ENCODE results near the gene SPDYE6.

SPDYE6 gene

DNA sequence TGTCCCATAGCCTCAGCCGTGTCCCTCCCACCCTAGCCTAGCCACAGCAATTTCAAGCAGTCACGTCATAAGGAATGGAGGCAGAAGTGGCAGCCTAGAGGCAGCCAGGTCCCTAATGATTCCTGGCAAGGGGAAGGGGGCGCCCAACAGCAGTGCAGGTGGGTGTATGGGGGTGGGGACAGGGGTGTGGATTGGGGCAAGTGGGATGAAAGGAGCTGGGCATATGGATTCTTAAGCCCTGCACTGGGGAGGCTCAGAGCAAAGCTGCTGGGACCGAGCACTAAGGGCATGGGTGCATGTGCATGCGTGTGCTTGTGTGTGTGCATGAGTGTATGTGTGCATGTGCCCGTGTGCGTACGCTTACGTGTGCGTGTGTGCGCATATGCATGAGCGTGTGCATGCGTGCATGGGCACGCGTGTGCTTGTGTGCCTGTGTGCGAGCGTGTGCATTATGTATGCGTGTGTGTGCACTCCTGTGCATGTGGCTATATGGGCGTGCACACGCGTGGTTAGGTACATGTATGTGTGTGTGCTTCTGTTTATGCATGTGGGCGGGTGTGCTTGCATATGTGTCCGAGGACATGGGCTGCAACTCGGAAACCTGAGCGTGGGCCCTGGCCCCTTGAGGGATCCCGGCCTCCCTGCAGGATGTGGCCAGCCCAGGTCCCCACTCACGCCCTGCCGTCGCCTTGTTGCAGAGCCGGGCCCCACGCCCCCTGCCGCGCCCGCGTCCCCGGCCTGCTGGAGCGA, 35.5 kb downstream of the SPDYE6 start:
- no peak for TF ChIP-seq CTCF (conservative IDR thresholded peaks at IDR 0.05; ENCODE audit: low read length)
- no peak overlapping the region for H3K4me3 ChIP-seq (ENCODE audit: low read length)
- no peak for DNase-seq (ENCODE audit: low read depth)

- DNase-seq (ENCODE audit: low read depth): no peak
- no peak for TF ChIP-seq CTCF (conservative IDR thresholded peaks at IDR 0.05; ENCODE audit: low read length)
- no peak overlapping the region for H3K4me3 ChIP-seq (ENCODE audit: low read length)
These were observed 36.1 kb downstream of the SPDYE6 start for GRCh38 chr7:102320181-102320580.

- no peak for DNase-seq (ENCODE audit: low read depth)
- no peak overlapping the region for H3K4me3 ChIP-seq (ENCODE audit: low read length)
- no peak for TF ChIP-seq CTCF (conservative IDR thresholded peaks at IDR 0.05; ENCODE audit: low read length)
These were observed 36.6 kb downstream of the SPDYE6 start for GRCh38 chr7:102319671-102320070.

DNA sequence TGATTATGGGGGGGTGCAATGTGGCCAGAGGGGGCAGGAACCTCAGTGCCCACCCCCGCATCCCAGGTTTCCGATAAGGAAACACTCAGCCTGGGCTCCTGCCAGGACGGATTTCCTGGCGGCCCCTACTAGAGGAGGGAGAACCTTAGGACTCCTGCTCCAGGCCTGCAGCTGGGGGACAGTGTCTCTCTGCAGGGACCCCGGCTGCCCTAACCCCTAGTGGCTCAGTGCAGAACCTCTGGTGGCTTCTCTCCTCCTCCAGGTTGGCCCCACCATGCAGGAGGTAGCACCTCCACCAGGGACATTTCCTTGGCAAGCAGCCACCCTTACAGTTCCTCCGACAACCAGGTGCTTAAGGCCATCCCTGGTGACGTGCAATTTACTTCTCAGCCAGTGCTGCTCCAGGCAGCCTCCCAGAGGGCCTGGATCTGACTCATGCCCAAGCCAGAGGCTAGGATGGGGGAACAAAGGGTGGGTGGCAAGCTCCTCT, 37.7 kb downstream of the SPDYE6 start:
- no peak for DNase-seq (ENCODE audit: low read depth)
- no peak for TF ChIP-seq CTCF (conservative IDR thresholded peaks at IDR 0.05; ENCODE audit: low read length)
- no peak overlapping the region for H3K4me3 ChIP-seq (ENCODE audit: low read length)

GRCh38 chr7:102317231-102318059, 38.8 kb downstream of the SPDYE6 start:
- no peak overlapping the region for H3K4me3 ChIP-seq (ENCODE audit: low read length)
- no peak for DNase-seq (ENCODE audit: low read depth)
- TF ChIP-seq CTCF (conservative IDR thresholded peaks at IDR 0.05; ENCODE audit: low read length): no peak

GRCh38 chr7:102313997-102314780, 42.1 kb downstream of the SPDYE6 start:
- no peak for DNase-seq (ENCODE audit: low read depth)
- TF ChIP-seq CTCF (conservative IDR thresholded peaks at IDR 0.05; ENCODE audit: low read length): no peak
- no peak overlapping the region for H3K4me3 ChIP-seq (ENCODE audit: low read length)

Data from AG10803 (cell line).